Measurements from ENCODE around the gene TGFBR3L. TPM values are rescaled to one million over a fixed set of nuclear protein-coding genes. Genes with fewer than 3 reads are reported as not detected.

The TGFBR3L gene
- total RNA-seq, 1 donor from 2014 or later: 7.1 TPM

DNA sequence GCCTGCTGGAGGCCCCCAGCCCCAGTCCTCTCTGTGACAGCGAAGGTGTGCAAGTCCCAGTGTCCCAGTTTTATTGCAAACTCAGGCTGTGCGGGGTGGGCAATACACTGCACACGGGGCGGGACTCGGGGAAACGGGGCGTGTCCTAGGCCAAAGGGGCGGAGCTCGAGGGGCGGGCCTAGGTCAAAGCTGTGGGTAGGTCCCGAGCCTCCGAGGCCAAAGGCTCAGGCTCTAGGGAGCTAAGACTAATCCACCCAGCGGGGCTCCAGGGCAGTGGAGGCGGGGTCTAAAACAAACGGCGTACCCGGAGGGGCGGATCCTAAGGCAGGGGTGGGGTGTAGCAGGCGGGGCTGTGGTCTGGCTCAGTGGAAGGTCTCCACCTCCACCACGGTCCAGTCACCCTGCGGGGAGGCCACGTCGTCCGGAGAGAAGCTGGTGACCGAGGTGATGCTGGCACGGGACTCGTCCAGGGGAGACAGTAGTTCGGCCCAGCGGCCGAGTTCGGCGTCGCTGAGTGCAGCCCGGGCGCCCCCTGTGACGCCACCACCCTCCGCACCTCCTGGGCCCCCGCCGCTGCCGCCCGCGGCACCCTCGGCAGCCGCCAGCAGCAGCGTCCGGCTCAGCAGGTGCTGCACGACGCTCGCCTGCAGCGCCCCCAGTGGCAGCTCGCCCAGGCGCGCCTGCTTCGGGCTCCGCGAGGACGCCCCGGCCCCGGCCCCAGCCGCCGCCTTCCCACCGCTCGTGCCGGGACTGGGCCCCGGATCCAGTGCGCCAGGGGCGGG lies 45.8 kb upstream of the TGFBR3L start:
- H3K4me1 ChIP-seq: peaks cover 15 to 17% of the 10 kb centered on the region in 2 donors
- intact Hi-C loops (cut with DNase I): no loop called here
- H3K27me3 ChIP-seq: peaks cover 12% of the 10 kb centered on the region
- H3K4me3 ChIP-seq: peak overlapping the region; percentile 46 to 61
- DNase-seq (ENCODE audit: low spot score in 2 of 2): peak in 1 of 2 donors; percentile 77
- no peak overlapping the region for H3K27ac ChIP-seq
- no peaks in the 10 kb centered on the region for H3K36me3 ChIP-seq
- TF ChIP-seq, protein P1, sequence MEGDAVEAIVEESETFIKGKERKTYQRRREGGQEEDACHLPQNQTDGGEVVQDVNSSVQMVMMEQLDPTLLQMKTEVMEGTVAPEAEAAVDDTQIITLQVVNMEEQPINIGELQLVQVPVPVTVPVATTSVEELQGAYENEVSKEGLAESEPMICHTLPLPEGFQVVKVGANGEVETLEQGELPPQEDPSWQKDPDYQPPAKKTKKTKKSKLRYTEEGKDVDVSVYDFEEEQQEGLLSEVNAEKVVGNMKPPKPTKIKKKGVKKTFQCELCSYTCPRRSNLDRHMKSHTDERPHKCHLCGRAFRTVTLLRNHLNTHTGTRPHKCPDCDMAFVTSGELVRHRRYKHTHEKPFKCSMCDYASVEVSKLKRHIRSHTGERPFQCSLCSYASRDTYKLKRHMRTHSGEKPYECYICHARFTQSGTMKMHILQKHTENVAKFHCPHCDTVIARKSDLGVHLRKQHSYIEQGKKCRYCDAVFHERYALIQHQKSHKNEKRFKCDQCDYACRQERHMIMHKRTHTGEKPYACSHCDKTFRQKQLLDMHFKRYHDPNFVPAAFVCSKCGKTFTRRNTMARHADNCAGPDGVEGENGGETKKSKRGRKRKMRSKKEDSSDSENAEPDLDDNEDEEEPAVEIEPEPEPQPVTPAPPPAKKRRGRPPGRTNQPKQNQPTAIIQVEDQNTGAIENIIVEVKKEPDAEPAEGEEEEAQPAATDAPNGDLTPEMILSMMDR (IDR thresholded peaks at IDR 0.05): peak in 2 of 3 experiments; percentile 55 to 89
- H3K9me3 ChIP-seq: no peaks in the 10 kb centered on the region

- TF ChIP-seq, protein P1 (IDR thresholded peaks at IDR 0.05): no peak
Observed at GRCh38 chr19:7869453-7869909, 45.1 kb upstream of the TGFBR3L start.

GRCh38 chr19:7869910-7870511 lies 44.6 kb upstream of the TGFBR3L start:
- no peaks in the 10 kb centered on the region for H3K36me3 ChIP-seq
- H3K27ac ChIP-seq: no peak overlapping the region
- H3K4me3 ChIP-seq: peak overlapping the region; percentile 46 to 61
- intact Hi-C loops (cut with DNase I): no loop called here
- no peaks in the 10 kb centered on the region for H3K9me3 ChIP-seq
- peaks cover 15 to 19% of the 10 kb centered on the region in 2 donors for H3K4me1 ChIP-seq
- TF ChIP-seq, protein P1 (IDR thresholded peaks at IDR 0.05): no peak
- DNase-seq (ENCODE audit: low spot score in 2 of 2): no peak
- peaks cover 20% of the 10 kb centered on the region for H3K27me3 ChIP-seq

More at GRCh38 chr19:7869453-7869909, 45.1 kb upstream of the TGFBR3L start:
- Histone ChIP-seq H3K4me3 (peak overlapping the region; percentile 46 to 61), H3K27me3 (peaks cover 16% of the 10 kb centered on the region), H3K27ac (no peak overlapping the region), H3K4me1 (peaks cover 15 to 19% of the 10 kb centered on the region in 2 donors), H3K36me3 (no peaks in the 10 kb centered on the region), H3K9me3 (no peaks in the 10 kb centered on the region)
- intact Hi-C loops (cut with DNase I): no loop called here
- DNase-seq (ENCODE audit: low spot score in 2 of 2): no peak

- intact Hi-C loops (cut with DNase I): no loop called here
- no peak for DNase-seq (ENCODE audit: low spot score in 2 of 2)
- Histone ChIP-seq H3K27me3 (peaks cover 20% of the 10 kb centered on the region), H3K4me1 (peaks cover 15 to 19% of the 10 kb centered on the region in 2 donors), H3K36me3 (no peaks in the 10 kb centered on the region), H3K27ac (no peak overlapping the region), H3K4me3 (no peak overlapping the region), H3K9me3 (no peaks in the 10 kb centered on the region)
- TF ChIP-seq, protein P1 (IDR thresholded peaks at IDR 0.05): no peak
Observed at GRCh38 chr19:7870571-7871436, 43.8 kb upstream of the TGFBR3L start.

All from ascending aorta (tissue), 2 donors.